ENCODE measurements around the gene FLT1.

GRCh38 chr13:28385362-28385761, 109.6 kb downstream of the FLT1 start:
- TF ChIP-seq GATA2 (IDR thresholded peaks at IDR 0.05; ENCODE audit: low read depth, low read length) (no peak), GATA3 (IDR thresholded peaks at IDR 0.05; ENCODE audit: low read depth, low read length) (no peak)

Measured in SH-SY5Y (cell line).